K562 (cell line): Measurements from ENCODE around the gene NBR1. TPM values are rescaled to one million over a fixed set of nuclear protein-coding genes. Genes with fewer than 3 reads are reported as not detected.
A peak's percentile ranks its signal among the peaks of the same experiment; 100 is the strongest.

Experiments used
- RERE ChIP-seq: sonication (generic); formaldehyde crosslinking; IDR thresholded peaks from 2 replicates; pipeline ENCODE4 v1.8.0; 2023; ENCODE audit warnings: missing genetic modification reagents, mild to moderate bottlenecking, borderline replicate concordance
- SRSF3 ChIP-seq: fragments of 200-400 bp; formaldehyde crosslinking; IDR thresholded peaks from 2 replicates; pipeline ENCODE4 v1.6.1; 2016; ENCODE audit warnings: mild to moderate bottlenecking, low read length, moderate library complexity; ENCODE audit not compliant: insufficient read depth
- ZNF395 ChIP-seq: fragments of 200-800 bp; sonication (Bioruptor generic); IDR thresholded peaks from 2 replicates; pipeline ENCODE4 v1.6.1; 2017; ENCODE audit warnings: missing genetic modification characterization, missing compliant biosample characterization
- polyA plus RNA-seq, 8 experiments: library from polyadenylated mRNA; depleted of rRNA in 4 of 8; stranded (reverse) in 5 of 8; unstranded in 3 of 8; fragments of >200 nt; fragmentation: Nextera tagmentation in 2 of 8; fragmentation: Illumina TruSeq in 1 of 8; extraction: Ambion mirVana in 2 of 8; extraction: Trizol in 1 of 8; gene quantifications; 2 replicates each; pipeline versions ENCODE4 v1.2.1 to v1.2.3, GENCODE V29; 2011 to 2014; ENCODE audit warnings: inconsistent platforms in 1 of 8, missing spikeins in 1 of 8
- total RNA-seq, 7 experiments: library from RNA; depleted of rRNA in 6 of 7; stranded (reverse); fragments of >200 nt in 6 of 7; fragmentation: Illumina TruSeq in 2 of 7; extraction: Trizol in 2 of 7; gene quantifications; 2 replicates each; pipeline versions ENCODE4 v1.2.1 to v1.2.3, GENCODE V29; 2011 to 2021; ENCODE audit warnings: low replicate concordance in 1 of 7

NBR1 gene
- total and polyA plus RNA-seq, 9 of the 15 experiments (the other 6 are each of a cell fraction or from before 2014, with no cell fraction given): 4.2 to 70.1 (median 39.9) TPM

- TF ChIP-seq ZNF395 (CRISPR knock-in tag): peak; percentile 23; the same call in 1 of the 2 replicates
- TF ChIP-seq RERE (CRISPR knock-in tag): no peak
- peak; percentile 98 for TF ChIP-seq SRSF3
- TF ChIP-seq, all 486 proteins: peak for 22
Measured at GRCh38 chr17:43125967-43126910, 44.8 kb upstream of the NBR1 start (continued).
